Stimulated activated naive CD4-positive, alpha-beta T cell (primary cell): Measurements from ENCODE around the gene RPS2.

Experiments
- DNase-seq, 6 experiments: peaks; one replicate each; lab custom pipeline; 2025; lab: John Stamatoyannopoulos, UW

Gene RPS2

DNA sequence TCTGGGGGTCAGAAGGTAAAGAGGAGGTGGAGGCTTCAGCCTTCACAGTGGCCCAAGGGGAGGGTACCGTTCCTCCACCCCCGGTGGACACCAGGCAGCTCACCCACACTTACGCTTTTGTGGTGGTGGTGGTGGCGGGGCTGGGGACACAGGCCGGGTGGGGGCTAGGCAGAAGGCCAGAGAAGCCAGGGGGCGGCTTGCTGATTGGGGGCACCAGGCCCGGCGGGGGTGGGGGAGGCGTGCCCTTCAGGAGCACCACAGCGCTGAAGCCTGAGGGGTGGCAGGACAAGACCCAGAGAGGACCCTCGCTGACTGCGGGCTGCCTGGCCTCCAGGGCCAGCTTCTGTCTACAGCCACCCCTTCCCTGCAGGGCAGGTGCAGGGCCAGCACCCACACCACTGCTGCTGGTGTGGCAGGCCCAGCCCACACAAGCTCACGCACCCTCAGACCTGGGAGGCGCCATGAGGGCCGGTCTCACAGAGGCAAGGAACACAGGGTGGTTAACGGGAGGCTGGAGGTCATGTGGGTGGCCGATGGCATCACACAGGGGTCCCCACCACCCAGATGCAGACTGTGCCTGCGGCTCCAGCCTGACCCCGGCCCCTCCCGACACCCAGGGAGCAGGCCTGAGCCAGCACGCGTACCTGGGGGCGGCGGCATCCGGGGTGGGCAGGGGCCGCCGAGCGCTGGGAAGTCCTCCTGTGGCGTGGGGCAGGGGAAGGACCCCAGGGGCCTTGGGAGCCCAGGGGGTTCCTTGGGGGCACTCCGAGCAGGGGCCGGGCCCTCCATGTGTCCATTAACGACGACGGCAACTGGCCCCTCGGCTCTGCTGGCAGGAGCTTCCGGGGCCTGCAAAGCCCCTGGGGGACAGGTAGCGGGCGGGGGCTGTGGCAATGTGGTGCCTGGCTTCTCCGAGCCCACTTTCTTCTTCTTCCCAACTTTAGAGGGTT, 34.5 kb upstream of the RPS2 start:
- DNase-seq = no peak

DNA sequence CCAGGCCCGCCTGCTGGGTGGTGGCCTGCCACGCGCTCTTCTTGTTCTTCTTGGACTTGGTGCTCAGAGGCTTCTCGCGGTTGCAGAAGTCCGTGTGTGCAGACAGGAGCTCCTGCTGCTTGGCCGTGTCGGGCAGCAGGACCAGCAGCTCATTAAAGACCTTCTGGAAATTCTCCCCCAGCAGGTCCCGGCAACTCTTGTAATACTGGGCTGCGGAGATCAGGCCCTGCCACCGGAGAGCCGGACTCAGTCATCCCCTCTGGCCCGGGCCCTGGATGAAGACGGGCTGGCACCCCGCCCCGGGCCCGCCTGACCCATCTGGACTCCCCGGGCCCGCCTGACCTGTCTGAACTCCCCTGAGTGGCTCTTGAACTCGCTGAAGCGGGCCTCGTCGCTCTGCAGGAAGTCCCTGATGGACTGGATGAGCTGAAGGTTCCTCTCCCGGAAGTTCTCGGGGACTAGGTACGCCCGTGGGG, 33.8 kb upstream of the RPS2 start:
- DNase-seq = no peak

DNA sequence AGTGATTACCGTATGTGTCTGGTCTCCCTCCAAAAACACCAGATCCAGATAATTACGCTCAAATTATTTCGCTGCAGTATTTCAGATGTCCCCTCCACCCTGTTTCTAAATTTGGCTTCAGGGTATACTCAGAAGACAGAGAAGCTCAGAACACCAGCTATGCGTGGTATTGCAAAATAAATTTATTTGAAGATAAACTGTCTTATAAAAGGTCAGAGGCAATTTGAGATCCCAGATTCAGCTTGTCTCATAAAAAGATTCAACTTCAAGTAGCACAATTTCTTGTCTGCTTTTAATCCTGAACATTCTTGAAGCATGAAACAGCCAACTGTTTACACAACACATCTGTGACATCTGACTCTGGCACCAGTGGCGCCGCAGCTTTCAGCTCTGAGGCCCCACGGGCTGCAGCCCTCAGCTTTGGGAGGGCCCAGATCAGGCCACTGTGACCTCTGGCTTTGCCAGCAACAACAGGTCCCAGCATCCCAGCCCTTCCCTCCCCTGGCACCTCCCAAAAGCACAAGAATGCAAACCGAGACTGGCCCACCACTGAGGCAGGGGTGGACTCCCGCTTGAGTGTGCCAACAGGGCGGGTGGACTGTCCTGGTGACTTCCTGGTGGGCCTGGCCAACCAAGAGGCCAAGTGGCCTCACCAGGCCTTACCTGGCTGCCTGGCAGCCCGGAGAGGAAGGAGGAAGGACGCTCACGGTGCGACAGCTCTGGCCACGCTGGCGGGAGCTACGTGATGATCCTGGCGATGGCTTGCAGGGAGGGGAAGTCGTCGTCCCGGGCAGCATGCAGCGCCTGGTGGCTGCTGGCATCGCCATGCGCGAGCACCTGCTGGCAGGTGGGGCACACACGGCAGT, 33.1 kb upstream of the RPS2 start:
- no peak for DNase-seq

DNA sequence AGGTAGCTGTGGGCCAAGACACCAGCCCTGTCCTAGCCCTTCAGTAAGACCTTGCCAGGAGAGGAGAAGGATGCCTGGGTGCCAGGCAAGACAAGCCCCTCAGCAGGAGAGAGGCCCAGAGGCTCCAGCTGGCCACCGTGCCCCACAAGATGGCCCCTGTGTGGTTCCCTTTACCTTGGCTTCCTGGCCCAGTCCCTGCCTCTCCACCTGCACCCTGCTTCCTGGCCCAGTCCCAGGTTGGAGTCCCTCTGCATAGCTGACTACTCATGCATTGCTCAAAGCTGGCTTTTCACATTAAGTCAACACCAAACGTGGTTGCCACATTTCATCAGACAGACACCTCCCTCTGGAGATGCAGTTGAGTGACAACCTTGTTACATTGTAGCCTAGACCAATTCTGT, 29.1 kb upstream of the RPS2 start:
- peak in 1 of 6 experiments; percentile 32 for DNase-seq

DNA sequence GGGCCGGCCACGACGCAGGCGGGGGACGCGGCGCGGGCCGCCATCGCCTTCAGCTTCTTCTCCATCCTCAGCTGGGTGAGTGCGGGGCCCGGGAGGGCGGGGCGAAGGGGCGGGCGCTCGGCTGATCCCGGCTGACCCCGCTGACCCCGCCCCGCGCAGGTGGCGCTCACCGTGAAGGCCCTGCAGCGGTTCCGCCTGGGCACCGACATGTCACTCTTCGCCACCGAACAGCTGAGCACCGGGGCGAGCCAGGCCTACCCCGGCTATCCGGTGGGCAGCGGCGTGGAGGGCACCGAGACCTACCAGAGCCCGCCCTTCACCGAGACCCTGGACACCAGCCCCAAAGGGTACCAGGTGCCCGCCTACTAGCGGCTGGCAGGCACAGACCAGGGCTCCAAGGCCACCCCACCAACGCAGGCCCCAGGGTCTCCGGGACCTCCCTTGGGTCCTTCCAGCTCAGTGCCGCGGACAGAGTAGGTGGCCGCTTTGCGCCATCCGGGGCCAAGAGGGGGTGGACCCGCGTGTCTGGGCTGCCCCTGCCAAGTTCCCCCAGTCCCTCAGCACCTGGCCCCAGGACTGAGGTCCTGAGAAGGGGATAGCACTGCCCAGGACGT, 28.2 kb upstream of the RPS2 start:
- peak in 2 of 6 experiments; percentile 43 to 48 for DNase-seq

DNA sequence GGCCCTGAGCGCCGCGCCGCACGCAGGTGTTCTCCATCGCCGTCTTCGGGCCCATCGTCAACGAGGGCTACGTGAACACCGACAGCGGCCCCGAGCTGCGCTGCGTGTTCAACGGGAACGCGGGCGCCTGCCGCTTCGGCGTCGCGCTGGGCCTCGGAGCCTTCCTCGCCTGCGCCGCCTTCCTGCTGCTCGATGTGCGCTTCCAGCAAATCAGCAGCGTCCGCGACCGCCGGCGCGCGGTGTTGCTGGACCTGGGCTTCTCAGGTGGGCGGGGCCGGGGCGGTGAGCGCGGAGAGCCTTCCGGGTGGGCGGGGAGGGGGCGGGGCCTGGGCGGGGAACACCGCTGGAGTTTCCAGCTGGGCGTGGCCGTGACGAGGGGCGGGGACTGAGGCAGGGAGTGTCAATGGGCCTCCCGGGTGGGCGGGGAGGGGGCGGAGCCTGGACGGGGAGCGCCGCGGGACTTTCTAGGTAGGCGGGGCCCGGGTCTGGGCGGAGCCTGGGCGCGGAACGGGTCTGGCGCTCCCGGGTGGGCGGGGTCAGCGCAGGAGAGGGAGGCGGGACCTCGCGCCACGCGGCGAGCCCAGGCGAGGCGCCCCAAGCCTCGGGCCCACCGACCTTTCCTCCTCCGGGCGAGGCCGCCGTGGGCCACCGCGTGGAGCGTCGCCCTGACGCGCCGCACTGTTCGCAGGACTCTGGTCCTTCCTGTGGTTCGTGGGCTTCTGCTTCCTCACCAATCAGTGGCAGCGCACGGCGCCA, 27.5 kb upstream of the RPS2 start:
- peak; percentile 91 to 100 (median 97) for DNase-seq

DNA sequence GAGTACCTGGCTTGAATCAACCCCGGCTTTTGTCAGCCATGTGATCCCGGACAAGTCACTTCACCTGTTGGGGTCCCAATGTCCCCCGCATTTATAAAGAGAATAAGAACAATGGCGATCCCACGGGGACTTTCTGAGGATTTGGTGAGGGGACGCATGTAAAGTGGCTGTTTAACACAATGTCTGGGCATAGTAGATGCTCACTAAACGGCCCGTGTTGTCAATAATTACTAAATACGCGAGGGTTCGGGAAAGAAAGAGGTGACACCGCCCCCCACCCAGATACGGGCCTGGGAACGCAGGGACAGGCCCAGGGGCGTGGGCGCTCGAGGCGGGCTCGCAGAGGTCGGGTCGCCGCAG, 26.9 kb upstream of the RPS2 start:
- no peak for DNase-seq

DNA sequence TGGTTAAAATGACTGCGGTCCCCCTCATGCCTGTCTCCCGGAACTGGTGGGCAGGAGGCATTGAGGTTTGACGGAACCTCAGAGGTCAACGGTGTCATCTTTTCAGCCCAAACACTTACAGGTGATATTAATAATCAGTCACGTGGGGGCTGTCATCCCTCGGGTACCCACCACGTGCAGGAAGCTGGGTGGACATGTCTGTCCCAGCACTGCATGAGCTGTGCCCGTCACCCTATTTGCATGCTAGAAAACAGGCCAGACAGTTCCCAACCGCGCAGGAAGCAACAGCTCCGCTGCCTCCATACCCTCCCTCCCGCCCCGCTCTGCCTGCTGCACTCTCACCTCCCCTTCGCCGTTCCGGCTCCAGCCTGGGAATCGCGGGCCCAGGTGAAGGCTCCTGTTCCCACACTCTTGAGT, 26.5 kb upstream of the RPS2 start:
- DNase-seq = peak; percentile 13 to 49 (median 38)

DNA sequence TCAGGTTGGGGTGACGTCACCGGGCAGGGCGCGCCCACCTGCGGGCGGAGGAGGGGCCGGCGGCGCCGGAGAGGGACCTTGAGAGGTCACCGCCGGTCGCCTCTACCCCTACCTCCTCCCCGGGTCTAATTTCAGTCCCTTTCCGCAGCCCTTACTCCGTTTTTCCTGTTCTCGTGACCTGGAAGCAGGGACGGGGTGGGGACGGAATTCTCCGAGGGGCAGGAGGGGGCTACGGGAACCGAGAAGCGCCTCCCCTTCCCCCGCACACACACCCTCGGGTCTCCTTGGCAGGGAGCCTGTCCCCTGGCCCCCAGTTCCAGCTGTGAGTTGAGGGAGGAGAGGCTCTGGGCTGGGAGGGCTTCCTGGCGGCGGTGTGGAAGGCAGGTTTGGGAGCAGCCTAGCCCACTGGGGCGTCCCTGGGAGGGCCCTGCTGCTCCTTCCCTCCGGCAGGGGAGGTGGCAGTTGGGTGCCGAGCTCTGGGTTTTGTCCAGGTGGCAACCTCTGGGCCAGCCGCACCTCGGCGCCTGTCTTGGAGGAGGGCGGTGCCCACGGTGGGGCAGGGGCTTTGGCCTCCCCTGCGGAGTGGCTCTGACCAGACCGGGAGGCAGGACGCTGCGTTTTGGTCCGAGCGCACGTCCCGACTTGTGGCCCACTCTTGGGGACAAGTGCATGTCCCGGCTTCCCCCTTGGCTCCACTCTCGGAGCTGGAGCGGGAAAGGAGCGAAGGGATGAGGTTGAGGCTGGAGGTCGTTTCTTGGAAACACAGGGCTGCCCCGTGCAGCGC, 25.9 kb upstream of the RPS2 start:
- peak in 4 of 6 experiments; percentile 15 to 40 (median 28) for DNase-seq

DNA sequence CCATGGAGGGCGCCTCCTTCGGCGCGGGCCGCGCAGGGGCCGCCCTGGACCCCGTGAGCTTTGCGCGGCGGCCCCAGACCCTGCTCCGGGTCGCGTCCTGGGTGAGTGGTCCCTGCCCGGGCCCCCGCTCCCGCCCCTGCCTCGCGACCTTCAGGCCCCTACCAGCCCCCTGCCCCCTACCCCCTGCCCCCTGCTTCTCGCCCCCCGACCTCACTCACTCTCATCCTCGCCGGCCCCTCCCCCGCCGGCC, 25.4 kb upstream of the RPS2 start:
- DNase-seq = no peak

DNA sequence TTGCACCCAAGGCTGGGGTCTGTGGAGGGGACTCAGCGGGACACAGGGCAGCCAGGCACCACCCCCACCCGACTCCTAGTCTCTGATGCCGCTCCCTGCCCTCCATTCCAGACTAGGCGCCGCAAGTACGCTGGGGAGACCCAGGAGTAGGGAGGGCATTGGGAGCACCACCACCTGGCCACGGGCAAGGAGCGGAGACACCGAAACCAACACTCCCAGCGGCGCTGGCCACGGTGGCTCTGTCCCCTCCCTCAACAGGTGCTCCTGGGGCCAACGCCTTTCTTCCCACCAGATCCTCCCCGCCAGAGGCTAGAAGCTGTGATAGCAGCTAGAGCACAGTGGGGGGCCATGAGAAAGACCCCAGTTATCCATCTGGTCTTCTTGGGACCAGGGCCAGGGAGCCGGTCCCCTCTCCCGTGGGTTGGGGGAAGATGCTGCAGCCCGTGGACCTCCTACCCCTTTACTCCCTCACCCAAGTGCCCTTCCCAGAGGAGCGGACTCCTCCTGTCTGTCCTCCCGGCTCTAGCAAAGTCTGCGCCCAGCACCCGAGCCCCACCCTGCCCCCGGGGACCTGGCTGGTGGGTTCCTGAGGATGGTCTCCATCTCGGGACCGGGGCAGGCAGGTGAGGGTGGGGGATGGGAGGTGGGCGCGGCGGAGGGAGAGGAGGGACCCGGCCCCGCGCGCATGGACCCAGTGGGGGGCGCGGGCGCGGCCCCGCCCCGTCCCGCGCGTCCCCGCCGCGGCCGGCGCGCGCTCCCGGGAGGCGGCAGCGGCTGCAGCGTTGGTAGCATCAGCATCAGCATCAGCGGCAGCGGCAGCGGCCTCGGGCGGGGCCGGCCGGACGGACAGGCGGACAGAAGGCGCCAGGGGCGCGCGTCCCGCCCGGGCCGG, 24.8 kb upstream of the RPS2 start, which contains the start of gene SYNGR3:
Gene SYNGR3, plus strand, starts transcription at position 762 of the 892 bp plus-strand sequence. CDS start 133 bp downstream, outside the sequence.
- DNase-seq = peak in 1 of 6 experiments; percentile 12

DNA sequence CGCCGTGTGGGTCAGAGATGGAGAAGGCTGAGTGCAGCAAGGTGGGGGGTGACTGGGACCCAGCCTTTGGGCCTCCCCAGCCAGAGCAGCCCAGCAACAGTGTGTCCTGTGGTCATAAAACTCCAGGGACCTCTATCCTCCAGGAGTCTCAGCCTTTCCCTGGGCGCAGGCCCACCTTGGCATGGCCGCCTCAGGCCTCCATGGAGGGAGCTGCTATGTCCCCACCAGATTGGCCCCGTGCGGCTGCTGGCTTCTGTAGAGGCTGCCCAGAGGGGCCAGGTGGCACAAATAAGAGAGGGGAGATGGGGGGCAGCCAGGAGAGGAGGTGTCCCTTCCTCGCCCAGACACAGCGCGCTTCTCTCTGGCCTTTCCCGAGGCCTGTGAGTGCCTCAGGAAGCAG, 22.6 kb upstream of the RPS2 start:
- DNase-seq = no peak

DNA sequence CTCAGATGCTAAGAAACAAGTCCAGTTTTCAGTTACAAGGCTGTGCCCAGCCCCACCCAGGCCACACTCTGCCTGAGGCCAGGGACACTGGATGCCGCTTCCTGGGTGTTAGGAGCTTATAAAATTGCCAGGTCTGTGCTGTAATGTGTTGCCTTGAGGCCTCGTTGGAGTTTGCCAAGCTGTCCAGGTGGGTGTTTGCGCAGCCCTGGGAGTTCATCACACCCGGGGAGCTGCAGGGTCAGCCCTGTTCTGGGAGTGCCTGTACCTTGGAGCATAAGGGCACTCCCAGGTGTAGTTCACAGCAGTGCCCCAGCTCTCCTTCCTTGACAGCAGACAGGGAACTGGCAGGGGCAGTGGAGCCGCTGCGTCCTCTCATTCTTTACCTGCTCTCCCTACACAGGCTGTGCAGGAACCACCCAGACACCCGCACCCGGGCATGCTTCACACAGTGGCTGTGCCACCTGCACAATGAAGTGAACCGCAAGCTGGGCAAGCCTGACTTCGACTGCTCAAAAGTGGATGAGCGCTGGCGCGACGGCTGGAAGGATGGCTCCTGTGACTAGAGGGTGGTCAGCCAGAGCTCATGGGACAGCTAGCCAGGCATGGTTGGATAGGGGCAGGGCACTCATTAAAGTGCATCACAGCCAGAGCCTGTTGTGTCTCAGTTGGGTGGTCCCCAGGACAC, 21.0 kb upstream of the RPS2 start:
- no peak for DNase-seq

DNA sequence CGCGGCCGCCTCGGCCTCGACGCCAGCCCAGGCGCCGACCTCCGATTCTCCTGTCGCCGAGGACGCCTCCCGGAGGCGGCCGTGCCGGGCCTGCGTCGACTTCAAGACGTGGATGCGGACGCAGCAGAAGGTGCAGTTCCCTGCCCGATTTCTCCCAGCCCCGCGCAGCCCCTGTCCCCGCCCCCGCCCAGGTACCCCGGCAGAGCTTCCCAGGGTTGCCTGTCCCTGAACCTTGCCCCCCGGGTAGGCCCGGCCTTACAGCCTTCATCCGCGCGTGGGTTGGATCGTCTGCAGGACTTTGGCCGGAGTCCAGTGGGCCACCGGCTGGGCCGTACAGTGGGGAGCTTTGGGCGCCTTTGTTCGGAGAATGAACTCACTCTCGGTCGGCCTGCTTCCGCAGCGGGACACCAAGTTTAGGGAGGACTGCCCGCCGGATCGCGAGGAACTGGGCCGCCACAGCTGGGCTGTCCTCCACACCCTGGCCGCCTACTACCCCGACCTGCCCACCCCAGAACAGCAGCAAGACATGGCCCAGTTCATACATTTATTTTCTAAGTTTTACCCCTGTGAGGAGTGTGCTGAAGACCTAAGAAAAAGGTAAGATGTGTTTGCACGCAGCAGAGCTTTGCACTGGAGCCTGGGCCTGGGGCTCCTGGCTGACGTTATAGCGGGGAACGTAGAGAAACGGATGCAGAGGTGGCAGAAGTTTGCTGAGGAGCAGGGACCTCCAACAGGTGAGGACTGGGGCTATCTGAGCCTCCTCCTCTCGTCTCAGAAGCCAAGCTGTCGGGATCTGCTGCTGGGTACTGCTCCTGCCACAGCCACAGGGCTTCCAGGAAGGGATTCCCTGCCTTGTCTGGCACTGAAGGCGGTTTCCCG, 20.0 kb upstream of the RPS2 start:
- peak in 4 of 6 experiments; percentile 40 to 58 (median 43) for DNase-seq

DNA sequence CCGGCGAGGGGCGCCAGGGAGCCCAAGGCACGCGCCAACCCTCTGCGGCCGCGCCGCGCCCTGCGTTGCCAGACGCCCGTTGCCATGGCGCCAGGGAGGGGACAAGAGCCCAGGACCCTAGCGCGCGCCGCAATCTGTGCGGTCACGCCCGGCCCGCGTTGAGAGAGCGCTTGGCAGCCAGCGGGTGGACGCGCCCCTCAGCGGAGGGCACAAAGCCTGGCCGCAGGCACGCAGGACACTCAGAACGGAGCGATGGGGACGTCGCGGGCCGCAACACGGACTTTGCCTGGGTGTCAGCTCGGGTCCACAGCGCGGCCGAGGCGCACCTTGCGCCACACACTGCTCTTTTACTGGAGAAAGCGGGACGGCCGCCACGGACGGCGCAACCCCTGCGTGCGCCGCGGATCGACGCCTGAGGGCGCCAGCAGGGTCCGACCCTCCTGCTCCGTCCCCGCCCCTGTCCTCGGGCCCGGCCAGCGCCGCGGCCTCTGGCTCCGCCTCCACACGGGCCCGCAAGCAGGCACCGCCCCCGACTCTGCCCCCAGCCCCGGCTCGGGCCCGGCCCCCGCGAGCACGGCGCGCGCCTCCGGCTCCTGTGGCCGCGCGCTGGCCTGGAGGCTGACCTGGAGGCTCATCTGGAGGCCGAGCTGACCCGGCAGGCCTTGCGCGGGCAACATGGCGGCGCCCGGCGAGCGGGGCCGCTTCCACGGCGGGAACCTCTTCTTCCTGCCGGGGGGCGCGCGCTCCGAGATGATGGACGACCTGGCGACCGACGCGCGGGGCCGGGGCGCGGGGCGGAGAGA, 19.1 kb upstream of the RPS2 start, which contains the start of gene GFER:
Gene GFER, plus strand, starts transcription at position 650 of the 803 bp plus-strand sequence. Its CDS starts 26 bp downstream, at position 676.
- DNase-seq = peak in 5 of 6 experiments; percentile 15 to 58 (median 46)

DNA sequence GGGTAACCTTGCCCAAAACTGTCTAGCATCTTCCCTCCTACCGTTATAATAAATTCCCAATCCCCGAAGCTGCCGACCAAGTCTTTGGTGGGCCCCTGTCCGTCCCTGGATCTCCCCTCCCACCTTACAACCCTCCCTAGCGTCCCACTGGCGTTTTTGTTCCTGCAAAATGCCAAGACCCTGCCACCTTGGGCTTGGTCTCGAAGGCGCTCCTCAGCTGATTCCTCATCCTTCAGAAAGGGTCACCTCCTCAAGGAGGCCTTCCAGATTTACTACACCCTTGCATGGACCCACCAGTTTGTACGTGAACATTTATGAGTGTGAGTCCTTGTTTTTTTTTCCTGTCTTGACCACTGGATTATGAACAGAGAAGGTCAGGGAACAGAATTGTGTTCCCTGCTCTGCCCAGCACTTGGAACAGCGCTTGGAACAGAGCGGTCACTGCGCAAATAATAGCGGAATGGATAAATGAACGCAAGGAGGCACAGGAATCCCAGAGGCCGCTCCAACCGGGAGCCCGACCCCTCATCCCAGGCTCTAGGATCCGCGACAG, 18.4 kb upstream of the RPS2 start:
- no peak for DNase-seq

DNA sequence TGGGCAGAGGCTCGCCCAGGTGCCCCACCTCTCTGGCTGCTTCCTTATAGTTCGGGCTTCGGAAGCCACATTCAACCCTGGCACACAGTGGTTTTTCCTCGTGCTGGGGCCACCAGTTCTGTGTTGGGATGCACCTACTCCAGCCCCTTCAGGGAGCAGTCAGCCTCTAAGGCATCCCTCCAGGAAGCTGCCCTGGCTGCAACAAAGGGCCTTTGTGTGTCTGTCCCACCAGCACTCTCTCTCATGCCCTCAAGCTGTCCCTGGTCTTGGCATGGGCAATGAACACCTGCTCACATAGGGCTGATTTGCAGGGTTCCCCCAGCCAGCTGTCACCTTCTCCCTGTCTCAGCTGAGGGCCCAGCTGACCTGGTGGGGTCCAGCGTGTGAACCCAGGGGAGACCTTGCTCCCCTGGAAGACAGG, 17.4 kb upstream of the RPS2 start:
- DNase-seq = no peak
